ENCODE data around the gene C19orf25.

The C19orf25 gene

DNA sequence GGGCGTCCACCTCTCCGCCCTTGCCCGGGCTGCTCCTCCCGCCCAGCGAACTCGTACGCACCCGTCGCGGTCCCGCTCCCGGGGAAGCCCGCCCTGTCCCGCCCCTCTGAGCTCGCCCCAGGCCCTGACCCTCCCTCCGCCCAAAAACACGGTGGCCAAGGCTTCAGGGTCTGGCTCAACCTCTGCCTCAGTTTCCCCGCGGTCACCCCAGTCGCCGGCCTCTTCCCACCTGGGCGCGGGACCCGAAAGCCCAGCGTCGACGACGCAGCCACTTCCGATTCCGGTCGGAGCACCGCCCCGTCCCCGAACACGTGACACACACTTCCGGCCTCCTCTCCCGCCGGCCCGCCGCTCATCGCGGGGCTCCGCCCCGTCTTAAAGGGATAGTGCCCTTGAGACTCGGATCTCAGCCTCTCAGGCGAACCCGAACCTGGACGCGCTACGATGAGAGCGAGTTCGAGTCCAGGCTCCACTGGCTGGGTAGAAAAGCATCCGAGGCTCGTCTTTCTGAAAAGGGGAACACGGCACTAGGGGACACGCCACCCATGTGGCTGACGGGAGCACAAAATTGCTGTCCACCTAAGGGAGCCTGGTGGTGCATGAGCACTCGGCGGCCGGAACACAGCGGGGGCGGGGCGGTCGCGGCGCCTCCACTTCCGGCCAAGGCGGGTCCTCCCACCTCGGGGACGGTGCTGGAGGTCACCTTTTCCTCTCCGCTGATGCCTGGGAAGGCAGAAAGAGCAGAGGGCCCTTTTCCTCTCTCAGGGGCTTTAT lies at the start of gene C19orf25:
TSS of gene C19orf25 (minus strand) at position 282 of the 774 bp plus-strand sequence. CDS start 312 bp downstream, outside the sequence.
- DNase-seq (ENCODE audit: low read depth), result peak; percentile 91
- TF ChIP-seq, protein P1, sequence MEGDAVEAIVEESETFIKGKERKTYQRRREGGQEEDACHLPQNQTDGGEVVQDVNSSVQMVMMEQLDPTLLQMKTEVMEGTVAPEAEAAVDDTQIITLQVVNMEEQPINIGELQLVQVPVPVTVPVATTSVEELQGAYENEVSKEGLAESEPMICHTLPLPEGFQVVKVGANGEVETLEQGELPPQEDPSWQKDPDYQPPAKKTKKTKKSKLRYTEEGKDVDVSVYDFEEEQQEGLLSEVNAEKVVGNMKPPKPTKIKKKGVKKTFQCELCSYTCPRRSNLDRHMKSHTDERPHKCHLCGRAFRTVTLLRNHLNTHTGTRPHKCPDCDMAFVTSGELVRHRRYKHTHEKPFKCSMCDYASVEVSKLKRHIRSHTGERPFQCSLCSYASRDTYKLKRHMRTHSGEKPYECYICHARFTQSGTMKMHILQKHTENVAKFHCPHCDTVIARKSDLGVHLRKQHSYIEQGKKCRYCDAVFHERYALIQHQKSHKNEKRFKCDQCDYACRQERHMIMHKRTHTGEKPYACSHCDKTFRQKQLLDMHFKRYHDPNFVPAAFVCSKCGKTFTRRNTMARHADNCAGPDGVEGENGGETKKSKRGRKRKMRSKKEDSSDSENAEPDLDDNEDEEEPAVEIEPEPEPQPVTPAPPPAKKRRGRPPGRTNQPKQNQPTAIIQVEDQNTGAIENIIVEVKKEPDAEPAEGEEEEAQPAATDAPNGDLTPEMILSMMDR (IDR thresholded peaks at IDR 0.05; ENCODE audit: low read depth, low read length), result no peak
- TF ChIP-seq, protein P2, sequence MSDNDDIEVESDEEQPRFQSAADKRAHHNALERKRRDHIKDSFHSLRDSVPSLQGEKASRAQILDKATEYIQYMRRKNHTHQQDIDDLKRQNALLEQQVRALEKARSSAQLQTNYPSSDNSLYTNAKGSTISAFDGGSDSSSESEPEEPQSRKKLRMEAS (IDR thresholded peaks at IDR 0.05; ENCODE audit: low read depth, low read length), result peak; percentile 96
- TF ChIP-seq MYC (IDR thresholded peaks at IDR 0.05; ENCODE audit: low read depth, low read length), result peak; percentile 50
- peak; percentile 49 for TF ChIP-seq POLR2A (IDR thresholded peaks at IDR 0.05; ENCODE audit: extremely low read depth, insufficient read length)
- H3K4me3 ChIP-seq (ENCODE audit: low read depth, low read length), result peak within 1 kb of the TSS; percentile 74

DNA sequence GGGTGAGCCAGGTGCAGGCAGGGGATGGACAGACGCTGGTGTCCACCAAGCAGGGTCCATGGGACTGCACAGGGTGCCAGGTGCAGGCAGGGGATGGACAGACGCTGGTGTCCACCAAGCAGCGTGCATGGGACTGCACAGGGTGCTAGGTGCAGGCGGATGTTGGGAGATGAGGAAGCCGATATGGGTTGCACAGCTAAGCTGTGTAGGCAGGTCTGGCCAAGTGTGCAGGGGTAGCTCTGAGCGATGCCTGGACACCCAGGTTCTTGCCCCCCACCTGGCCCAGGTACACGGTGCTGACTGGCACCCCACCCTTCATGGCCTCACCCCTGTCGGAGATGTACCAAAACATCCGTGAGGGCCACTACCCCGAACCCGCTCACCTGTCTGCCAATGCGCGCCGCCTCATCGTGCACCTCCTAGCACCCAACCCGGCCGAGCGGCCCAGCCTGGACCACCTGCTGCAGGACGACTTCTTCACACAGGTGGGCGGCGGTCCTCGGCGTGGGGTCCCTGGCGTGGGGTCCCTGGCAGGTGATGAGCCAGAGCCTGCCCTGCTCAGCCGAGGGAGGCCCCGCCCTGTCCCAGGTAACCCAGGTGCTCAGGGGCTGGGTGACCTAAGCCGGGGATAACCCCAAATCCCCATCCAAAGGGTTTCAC lies 48.8 kb upstream of the C19orf25 start:
- H3K4me3 ChIP-seq (ENCODE audit: low read depth, low read length), result no peak overlapping the region
- DNase-seq (ENCODE audit: low read depth), result no peak
- no peak for TF ChIP-seq MYC (IDR thresholded peaks at IDR 0.05; ENCODE audit: low read depth, low read length)
- TF ChIP-seq, protein P1 (IDR thresholded peaks at IDR 0.05; ENCODE audit: low read depth, low read length), result no peak
- no peak for TF ChIP-seq POLR2A (IDR thresholded peaks at IDR 0.05; ENCODE audit: extremely low read depth, insufficient read length)
- TF ChIP-seq, protein P2 (IDR thresholded peaks at IDR 0.05; ENCODE audit: low read depth, low read length), result no peak

DNA sequence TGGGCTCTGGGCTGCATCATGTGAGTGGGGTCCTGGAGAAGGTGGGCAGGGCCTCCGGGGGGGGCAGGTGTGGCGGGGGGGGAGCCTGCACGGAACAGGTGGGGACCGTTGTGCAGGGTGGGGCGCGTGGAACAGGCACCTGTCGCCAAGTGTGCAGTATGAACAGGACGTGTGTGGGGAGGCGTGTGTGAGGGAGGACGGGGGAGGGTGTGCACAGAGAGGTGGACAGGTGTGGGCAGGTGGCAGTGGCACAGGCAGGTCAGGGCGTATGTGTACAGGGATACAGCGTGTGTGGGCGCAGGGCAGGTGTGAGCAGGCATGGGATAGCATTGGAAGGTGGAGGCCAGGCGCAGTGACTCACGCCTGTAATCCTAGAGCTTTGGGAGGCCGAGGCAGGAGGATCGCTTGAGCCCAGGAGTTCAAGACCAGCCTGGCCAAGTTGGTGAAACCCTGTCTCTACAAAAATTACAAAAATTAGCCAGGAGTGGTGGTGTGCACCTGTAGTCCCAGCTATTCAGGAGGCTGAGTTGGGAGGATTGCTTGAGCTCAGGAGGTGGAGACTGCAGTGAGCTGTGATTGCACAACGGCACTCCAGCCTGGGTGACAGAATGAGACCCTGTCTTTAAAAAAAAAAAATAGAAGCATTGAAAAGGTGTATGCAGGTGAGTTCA lies 48.1 kb upstream of the C19orf25 start:
- H3K4me3 ChIP-seq (ENCODE audit: low read depth, low read length), result no peak overlapping the region
- no peak for DNase-seq (ENCODE audit: low read depth)
- TF ChIP-seq POLR2A (IDR thresholded peaks at IDR 0.05; ENCODE audit: extremely low read depth, insufficient read length) (no peak), MYC (IDR thresholded peaks at IDR 0.05; ENCODE audit: low read depth, low read length) (no peak)
- TF ChIP-seq, protein P1 (IDR thresholded peaks at IDR 0.05; ENCODE audit: low read depth, low read length), result no peak
- TF ChIP-seq, protein P2 (IDR thresholded peaks at IDR 0.05; ENCODE audit: low read depth, low read length), result no peak

DNA sequence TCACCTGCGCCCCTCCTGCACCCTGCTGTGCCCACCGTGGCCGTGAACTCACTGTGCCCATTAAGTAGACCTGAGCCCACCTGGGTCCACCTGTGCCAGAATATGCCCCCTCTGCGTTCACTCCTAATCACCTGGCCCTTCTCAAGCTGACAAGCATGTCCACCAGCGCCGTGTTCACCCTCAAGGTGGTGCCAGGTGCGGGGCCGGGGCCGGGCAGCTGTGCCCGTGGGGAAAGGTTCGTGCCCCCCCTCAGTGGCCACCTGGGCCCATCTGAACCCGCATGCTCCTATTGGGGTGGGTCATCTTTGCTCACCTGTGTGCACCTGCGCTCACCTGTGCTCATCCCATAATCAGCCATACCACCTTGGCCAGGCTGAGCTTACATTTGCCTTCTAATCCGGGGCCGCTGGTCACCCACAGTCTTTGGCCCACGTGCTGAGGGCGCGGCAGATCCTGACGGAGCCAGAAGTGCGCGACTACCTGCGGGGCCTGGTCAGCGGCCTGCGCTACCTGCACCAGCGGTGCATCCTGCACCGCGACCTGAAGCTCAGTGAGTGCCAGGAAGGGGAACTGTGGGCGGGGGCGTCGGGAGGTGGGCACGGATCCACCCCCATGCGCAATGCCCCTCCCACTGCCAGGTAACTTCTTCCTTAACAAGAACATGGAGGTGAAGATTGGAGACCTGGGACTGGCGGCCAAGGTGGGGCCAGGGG lies 47.2 kb upstream of the C19orf25 start:
- TF ChIP-seq, protein P1 (IDR thresholded peaks at IDR 0.05; ENCODE audit: low read depth, low read length), result no peak
- no peak for TF ChIP-seq POLR2A (IDR thresholded peaks at IDR 0.05; ENCODE audit: extremely low read depth, insufficient read length)
- TF ChIP-seq MYC (IDR thresholded peaks at IDR 0.05; ENCODE audit: low read depth, low read length), result no peak
- TF ChIP-seq, protein P2 (IDR thresholded peaks at IDR 0.05; ENCODE audit: low read depth, low read length), result no peak
- no peak for DNase-seq (ENCODE audit: low read depth)
- H3K4me3 ChIP-seq (ENCODE audit: low read depth, low read length), result no peak overlapping the region

DNA sequence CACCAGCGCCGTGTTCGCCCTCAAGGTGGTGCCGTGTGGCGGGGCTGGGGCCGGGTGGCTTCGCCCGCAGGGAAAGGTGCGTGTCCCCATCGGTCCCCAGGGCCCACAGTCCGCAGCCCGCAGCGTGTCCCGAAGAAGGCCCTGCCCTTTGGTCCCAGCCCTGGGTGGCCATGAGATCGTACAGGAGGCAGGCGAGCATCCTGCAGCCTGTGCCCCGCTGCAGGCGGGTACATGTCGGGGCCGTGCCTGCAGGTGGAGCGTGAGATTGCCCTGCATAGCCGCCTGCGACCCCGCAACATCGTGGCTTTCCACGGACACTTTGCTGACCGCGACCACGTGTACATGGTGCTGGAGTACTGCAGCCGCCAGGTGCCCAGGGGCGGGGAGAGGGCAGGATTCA lies 46.3 kb upstream of the C19orf25 start:
- no peak for DNase-seq (ENCODE audit: low read depth)
- TF ChIP-seq, protein P1 (IDR thresholded peaks at IDR 0.05; ENCODE audit: low read depth, low read length), result no peak
- TF ChIP-seq POLR2A (IDR thresholded peaks at IDR 0.05; ENCODE audit: extremely low read depth, insufficient read length) (no peak), MYC (IDR thresholded peaks at IDR 0.05; ENCODE audit: low read depth, low read length) (no peak)
- TF ChIP-seq, protein P2 (IDR thresholded peaks at IDR 0.05; ENCODE audit: low read depth, low read length), result no peak

More for the DNA sequence above, 46.3 kb upstream of the C19orf25 start:
- no peak overlapping the region for H3K4me3 ChIP-seq (ENCODE audit: low read depth, low read length)

Data from NB4 (cell line).